HG03439 (cell line): ENCODE data around the gene GNAQ.

ENCODE experiments used
- ATAC-seq: cut with Tn5 transposase; IDR thresholded peaks from one replicate; pipeline ENCODE4 v1.9.1; 2021; ENCODE audit warnings: mild to moderate bottlenecking, moderate library complexity; ENCODE audit not compliant: unreplicated experiment

GNAQ gene

DNA sequence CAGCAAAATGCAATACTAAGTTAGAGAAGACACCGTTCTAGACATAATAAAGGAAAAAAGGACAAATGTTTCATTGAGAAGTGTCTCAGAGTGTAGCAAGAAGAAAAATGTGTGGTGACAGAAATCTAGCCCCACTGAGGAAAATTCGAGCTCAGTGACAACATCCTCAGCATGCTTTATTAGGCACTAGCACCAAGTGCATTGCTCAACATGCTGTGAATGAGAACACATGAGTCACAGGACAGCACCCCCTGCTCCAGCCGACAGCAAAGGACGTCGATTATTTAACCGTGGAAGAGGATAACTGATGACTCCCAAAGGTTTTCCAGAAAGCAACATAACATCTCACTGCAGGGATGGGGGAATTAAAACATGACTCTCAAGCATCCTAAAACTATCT lies 182.7 kb downstream of the GNAQ start:
- ATAC-seq: no peak

DNA sequence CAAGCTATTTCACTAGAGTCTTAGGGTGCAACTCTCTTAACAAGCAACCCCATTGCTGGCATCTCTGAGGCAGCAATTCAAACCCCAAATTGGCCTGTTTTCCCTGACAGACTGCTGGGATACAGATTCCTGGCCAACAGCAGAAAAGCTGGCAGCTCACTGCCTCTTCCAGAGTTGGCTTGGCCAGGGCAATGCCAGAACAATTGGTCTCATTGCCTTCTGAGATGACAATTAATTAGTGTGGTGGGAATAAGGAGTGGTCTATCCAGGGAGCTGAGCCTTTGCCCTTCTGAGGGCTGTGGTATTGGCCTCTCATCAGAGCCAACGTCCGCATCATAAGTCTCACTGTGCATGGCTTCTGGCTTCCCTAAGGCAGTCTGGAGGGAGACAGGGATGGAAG lies 183.2 kb downstream of the GNAQ start:
- ATAC-seq: no peak

DNA sequence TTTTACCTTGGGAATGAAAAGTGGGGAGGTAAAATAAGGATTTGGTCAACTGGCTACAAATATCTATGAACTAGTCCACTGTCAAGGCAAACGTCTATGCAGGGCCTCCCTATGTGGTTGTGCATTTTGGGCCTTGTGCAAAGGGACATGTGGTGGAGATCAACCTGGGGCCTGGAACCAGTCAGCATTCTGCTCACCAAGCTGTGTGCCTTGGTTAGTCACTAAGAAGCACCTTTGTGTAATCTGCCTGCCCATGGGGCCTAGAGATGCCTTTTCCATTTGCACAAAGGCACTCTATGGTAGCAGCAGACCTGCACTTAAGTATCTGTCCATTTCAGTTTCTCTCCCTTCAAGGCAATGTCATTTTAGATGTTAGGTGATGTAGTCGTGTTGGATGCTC lies 184.0 kb downstream of the GNAQ start:
- no peak for ATAC-seq

DNA sequence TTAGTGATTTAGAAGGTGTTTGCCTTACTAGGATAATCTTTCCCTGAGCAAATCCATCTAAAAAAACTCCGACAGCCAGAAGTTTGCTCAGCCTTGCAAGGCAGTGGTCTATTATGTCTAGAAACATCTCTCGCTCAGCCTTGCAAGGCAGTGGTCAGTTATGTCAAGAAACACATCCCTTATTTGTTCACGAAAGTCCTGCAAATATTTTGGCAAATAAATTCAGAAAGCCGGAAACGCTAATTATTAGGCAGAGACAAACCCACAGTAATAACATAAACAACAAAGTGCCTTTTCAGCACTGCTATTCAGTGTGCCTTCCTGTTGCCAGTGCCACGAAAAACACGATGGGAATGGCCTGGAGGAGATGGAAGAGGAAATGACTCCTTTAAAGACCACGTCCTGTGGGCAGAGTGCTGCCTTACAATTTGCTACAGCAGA lies 184.5 kb downstream of the GNAQ start:
- ATAC-seq: no peak

DNA sequence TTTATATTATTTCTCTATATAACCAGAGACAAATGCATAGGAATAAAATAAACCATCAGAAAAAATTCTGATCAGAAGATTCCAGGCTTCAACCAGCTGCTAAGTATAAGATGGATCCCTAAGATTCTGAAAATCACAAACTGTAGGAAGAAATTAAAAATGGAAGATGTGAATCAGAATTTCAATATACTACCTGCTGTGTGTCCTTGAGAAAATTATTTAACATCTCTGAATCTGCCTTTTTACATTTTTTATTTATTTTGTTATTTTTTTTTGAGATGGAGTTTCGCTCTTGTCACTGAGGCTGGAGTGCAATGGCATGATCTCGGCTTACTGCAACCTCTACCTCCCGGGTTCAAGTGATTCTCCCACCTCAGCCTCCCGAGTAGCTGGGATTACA lies 187.2 kb downstream of the GNAQ start:
- no peak for ATAC-seq

DNA sequence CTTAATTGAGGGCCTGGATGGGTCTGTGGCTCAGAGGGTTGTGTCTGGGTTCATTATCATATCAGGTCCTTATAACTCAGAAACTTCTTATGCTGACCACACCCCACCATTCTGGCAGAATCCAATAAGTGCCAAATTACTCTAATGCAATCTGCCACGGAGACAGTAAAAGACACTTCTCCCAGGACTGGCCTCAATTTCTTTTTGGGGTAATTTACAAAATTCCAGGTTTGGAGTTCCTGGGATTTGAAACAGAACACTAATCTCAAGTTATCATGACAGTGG lies 187.8 kb downstream of the GNAQ start:
- no peak for ATAC-seq

DNA sequence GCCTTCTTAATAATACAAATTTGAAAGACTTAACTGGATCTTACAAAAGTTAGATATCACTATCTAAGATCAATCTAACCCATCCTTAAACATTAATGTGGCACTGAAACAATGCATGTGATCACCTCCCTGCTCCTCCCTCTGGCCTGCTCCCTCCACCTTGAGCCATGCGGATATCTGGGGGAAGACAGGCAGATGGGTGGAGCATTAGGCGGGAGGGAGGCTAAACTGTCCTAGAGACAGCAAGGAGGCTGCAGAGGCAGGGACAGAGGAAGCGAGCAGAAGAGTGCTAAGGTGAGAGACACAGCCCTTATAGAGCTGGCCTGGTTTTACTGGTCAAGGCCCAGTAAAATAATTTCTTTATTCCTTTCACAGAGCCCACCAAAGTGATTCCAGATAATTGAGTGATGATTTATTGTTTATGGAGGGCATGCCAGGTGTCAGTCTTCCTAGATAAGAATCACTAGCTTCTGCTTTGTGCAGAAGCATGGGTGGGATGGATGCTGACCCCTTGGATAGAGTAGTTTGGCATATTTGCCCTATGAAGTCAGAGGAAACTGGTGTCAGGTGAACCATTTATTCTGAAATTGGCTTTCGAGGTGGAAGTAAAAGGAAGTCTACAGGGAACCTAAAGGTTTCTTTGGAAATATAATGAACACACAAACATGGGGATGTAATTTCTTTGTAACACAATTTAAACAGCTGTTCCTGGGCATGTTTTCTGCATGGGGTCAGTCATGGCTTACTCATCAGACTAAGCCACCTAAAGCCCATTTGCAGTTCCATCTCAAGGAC lies 188.3 kb downstream of the GNAQ start:
- no peak for ATAC-seq

DNA sequence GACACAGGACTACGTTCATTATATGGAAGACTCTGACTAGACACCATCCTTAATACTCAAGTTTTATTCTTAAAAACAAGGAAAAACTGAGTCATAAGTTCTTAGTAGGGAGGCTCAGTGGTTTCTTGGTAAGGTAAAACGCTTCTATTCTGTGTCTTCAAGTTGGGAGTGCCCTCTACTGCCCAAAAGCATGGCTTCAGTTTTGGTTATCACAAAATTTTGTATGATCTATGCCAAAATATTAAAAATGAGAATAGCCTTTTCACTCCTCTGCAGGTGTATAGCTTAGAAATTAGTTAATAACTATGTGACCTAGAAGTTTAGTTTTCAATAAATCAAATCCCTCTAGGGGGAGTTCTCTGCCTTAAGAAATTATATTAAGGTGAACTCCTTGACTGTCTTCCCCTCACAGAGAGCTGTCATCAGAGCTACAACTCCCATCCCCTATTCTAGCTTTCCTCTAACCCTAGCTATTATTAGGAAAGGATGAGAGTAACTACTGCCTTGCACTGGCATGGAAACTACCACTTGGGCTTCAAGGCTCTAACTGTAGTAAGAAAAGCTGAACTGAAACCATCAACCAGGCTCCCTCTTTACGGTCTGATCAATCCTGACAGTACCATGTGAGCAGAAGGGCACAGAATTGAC lies 189.7 kb downstream of the GNAQ start:
- ATAC-seq: peak; percentile 71

DNA sequence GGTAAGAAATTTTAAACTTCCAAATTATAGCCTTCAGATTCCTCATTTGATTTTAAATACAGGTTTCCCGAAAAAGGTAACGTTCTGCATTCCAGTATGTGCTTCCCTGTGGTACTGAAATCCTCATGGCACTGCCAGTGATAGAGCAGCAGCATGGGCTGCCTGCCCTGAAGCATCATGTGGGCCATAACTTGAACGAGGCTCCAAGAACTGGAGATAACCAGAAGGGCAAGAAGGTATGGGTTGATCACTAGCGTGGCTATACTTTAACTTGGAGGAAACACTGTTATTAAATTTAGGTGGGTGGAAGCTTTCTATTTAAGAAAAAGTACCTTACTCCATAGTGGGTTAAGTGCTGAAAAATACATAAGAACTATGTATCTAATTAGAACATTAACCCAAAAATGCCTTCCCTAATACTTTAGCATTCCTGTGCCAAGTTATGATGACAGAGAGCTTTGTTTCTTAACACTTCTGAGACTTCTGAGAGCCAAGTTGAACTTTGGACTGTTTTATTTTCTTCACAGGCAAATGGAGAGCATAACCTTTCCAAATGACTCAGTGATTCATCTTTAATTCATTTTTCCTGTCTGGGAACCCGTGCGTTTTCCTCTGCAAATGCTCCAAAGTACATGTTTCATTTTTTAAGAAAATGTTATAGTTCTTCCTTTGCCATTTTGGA lies 192.0 kb downstream of the GNAQ start:
- no peak for ATAC-seq

DNA sequence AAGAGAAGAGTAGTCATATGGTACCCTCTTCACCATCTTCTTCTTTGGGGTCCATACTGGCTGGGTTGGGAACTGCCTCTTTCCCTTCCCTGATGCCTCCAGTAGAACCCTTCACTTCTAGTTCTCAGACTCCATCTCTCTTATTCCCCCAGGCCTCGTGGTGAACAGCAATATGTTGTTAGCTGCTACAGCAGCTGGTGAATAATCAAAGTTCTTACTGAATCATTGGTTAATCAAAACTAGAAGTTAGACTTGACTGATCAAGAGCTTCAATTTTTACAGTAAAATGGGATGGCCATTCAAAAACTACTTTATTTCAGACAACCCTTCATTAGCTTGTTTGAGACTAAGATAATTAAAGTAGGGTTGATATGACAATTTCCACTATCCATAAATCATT lies 192.6 kb downstream of the GNAQ start:
- no peak for ATAC-seq

DNA sequence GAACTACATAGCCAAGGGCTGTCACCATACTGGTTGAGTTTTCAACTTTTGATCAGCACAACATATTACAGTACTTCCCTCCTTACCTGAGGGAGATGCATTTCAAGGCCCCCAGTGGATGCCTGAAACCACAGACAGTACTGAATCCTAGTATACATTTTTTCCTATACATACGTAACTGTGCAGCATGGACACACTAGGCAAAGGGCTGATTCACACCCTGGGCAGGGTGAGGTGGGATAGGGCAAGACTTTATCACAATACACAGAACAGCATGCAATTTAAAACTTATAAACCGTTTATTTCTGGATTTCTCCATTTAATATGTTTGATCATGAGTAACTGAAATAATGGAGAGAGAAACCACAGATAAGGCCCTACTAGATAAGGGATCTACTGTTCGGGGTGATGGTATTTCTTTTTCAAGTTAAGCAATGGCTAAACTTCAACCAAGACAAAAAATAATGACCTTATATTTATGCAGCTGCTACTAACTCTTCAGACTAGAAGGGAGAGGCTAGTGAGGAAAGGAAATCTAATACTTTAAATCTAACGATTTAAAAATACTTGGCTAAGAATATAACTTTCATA lies 196.6 kb downstream of the GNAQ start:
- ATAC-seq: no peak

DNA sequence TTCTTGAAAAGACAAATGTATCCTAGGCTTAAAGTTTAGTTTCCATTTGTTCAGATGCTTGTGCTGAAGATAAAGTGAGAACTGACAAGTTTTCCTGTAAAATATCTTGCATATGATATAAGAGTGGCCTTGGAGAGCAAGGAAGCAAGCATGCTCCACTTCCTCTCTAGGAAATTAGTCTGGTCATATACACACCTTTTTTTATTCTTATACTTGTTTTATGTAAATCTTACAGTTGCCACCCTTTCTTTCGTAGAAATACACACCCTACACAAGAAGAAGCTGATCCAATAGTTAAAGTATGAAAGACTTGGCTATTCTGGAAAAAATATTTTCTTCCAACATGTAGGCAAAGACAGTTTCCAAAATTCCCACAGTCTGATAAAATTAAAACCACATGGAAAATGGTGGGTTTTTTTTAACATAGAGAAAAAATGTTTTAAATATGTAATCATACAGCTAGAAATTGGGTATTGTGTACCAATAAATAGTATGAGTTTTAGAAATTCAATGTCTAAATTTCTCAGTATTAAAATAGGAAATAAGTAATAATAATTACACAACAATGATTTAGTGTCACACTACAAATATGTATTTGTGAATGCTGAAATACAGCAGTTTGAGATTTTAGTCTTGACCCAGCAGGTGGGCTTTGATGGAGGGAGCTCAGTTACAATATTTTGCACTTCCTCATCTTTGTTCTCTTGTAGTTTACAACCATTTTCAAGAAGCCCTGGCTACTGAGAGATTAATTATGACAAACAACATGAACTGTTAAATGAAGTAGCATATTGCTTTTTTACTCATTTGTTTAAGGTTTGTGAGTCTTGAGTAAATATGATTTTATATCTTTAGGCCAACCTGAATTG lies 197.8 kb downstream of the GNAQ start:
- no peak for ATAC-seq

DNA sequence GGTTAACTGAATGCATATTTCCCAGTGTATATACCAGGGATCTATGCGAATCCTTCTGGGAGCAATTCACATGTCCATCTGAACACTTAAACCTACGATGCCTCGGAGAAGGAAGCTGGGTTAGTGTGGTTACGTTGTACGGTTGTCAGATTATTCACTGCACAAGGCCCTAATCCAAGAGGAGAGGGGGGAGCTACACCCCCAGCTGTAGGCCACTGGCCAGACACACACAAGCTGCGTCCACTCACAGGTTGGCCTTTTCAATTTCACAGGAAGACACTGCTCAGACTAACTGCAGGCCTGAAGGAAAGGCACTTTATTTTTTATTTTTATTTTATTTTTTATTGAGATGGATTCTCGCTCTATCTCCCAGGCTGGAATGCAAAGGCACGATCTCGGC lies 199.0 kb downstream of the GNAQ start:
- ATAC-seq: no peak

DNA sequence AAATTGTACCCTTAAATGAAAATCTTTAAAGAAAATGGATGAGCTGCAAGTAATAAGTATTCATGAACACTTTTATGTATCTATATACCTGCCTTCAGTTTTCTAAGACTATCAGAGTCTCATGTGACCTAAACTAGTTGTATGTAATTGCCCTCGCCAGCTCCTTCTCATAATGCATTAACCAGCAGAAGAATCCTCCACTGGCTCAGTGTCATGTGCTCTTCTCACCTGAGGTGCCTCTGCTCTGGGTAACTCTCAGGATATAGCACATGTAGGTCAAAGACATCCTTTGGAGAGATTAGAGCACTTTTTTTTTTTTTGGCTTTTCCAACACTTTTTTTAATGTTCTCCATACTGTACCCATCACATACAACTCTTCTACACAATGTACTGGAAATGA lies 199.8 kb downstream of the GNAQ start:
- ATAC-seq: no peak

DNA sequence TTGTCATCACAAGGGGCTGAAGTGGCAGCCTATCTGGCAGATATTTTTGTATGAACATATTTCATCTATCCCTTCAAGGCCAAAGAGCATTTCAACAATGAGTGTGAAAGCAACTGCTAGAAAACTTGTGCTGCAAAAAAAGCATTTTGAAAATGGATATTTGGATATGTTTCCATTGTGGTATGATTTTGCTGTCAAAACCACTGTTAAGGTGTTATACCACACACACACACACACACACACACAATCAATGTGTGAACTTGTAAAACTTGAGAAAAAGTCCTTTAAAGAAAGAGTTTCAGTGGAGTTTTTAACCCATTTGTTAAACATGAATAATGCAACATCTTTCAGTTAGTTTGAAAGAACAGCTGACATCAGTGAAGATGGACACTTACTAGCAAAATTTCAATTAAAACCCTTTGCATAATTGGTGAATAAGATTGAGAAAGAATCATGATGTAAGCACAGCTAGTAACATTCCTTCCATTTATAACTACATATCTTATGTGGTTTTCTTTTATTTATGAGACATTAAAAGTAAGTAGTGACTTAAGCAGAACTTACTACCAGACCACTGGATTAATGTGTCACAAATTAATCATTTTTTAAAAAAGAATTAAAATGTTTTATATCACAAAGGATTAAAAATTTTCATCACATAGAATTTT lies 200.9 kb downstream of the GNAQ start:
- no peak for ATAC-seq

DNA sequence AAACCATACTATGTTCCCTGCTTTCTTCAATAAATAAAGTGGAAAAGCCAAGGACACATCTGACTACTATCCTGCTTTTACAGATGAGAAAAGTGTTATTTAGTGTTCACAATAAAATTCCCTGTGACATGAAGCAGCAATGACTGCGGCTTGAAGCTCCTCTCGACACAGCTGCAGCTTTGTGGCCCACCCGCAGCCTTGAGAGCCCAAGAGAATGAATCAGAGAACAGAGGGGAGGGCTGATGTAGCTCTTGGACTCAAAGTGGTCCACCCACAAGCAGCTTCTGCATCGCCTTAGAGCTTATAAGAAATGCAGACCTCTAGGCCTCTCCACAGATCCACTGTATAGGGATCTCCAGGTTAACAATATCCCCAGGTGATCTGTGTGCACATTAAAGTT lies 202.2 kb downstream of the GNAQ start:
- ATAC-seq: no peak

DNA sequence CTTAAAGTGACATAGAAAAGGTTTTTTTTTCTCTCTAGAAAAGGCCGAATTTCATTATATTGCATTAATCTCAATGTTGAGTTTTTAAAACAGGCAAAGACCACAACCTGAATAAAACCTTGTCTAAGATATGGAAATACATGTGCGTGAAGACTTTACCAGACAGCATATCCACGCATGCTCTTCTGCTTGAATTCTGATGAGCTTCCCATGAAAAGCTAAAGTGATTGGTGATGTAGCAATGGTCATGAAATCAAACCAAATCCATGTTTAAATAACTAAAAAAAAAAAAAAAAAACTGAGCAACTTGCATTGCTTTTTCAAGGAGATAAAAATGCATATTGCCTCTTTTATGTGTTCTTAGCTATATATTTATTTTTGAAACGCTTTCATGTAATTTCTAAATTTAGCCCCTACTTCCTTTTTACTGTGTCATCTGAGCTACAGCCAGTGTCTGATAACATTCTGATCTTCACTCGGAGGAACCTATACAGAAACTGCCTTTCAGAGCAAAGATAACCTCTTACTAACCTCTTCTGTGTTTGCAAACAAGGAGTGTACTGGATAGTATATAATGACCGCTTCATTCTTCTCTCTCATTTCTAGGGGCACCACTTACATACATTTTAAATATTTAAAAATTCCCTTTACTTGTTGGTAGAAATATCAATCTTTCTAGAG lies 204.4 kb downstream of the GNAQ start:
- no peak for ATAC-seq

DNA sequence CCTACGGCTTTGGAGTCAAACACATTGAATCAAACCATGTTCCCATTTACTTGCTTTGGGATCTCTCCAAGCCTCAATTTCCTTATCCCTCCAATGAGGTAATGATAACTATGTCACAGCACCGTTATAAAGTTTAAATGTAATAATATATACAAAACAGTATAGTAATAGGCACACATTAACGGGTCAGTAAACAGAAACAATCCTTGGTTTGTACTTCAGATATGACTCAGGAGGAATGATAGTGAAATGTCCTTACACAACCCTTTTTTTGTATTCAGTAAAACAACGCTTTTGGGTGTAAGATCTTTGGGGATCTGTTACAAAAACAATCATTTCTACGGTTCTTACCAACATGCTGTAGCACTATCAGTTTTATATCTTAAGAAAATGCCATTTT lies 205.0 kb downstream of the GNAQ start:
- no peak for ATAC-seq

DNA sequence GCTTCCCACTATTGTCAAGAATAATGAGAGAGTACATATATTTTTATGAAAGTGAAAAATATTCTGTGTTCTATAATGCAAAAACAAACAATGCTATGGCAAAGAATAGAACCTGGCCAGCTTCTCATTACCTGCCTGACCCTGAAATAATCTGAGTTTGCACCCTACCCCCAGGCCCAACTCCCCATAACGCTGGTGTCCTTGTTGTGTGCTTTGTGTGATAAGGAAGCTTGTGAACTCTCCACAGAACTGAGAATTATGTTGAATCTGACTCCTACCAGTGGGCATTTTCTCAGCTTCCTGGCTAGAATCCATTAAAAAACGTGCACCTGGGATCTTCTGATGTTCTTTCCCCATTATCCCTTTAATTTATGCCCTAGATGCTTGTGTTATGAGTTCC lies 205.5 kb downstream of the GNAQ start:
- ATAC-seq: no peak

DNA sequence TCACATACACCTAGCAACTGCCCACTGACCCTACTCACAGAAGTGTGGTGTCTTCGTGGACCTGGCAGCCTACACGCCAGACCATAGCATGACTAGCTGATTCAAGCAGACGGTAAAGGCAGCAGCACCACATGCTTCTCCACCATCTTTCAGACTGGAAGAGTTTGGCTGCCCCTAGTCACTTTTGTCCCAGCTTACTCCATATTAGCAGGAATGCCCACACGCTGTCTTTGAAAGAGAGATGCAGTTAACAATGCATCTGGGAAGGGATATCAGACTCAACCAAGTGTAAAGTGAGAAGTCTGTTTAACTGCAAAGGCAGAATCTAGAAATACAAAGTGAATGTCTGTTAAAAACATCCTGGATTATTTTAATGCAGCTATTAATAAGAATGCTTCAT lies 206.2 kb downstream of the GNAQ start:
- no peak for ATAC-seq
